AG09309 (cell line): ENCODE results near the gene PIGS.

Experiments used
- DNase-seq: peaks from one replicate; pipeline ENCODE4 v3.0.0-alpha.2; 2010; ENCODE audit warnings: low read depth
- H3K4me3 ChIP-seq: 2 replicates; pipeline ENCODE4 v1.5.1; 2011; ENCODE audit warnings: mild to moderate bottlenecking, low read depth, low read length, moderate library complexity; ENCODE audit not compliant: control insufficient read depth
- CTCF ChIP-seq: IDR thresholded peaks from 2 replicates; pipeline ENCODE4 v1.5.1; 2011; ENCODE audit warnings: mild to moderate bottlenecking, low read depth, low read length, inconsistent platforms; ENCODE audit not compliant: insufficient read depth, control insufficient read depth; ENCODE audit errors: missing control alignments

Gene PIGS

DNA sequence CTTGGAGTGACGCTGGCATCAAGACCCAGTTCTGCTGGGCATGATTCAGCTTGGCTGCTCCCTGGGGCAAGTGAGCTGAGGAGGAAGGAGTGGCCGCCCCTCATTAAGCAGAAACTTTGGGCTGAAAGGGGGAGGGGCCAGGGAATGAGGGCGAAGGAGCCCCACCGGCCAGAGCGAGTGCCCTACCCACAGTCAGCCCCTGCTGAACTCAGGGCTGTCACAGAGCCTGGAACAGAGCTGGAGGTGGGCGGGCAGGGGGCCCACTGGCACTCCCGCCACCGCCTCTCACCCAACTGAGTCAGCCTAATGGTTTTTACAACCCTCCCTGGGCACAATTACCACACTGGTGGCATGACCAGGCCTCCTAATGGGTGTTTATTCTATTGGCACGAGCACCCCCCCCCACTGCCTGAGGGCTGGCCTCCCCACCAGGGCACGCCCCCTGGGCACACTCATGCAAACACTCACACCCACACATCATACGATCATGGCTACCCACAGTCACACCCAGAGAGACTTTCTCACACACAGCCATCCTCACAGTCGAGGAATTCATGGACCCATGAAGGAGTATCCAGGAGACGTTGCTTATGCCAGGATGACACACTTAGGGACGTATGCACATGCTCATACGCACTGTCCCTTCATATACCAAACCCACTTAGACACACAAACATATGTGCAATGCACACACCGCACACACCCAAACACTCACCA lies 38.1 kb downstream of the PIGS start:
- H3K4me3 ChIP-seq = no peak overlapping the region
- TF ChIP-seq CTCF = no peak
- no peak for DNase-seq

DNA sequence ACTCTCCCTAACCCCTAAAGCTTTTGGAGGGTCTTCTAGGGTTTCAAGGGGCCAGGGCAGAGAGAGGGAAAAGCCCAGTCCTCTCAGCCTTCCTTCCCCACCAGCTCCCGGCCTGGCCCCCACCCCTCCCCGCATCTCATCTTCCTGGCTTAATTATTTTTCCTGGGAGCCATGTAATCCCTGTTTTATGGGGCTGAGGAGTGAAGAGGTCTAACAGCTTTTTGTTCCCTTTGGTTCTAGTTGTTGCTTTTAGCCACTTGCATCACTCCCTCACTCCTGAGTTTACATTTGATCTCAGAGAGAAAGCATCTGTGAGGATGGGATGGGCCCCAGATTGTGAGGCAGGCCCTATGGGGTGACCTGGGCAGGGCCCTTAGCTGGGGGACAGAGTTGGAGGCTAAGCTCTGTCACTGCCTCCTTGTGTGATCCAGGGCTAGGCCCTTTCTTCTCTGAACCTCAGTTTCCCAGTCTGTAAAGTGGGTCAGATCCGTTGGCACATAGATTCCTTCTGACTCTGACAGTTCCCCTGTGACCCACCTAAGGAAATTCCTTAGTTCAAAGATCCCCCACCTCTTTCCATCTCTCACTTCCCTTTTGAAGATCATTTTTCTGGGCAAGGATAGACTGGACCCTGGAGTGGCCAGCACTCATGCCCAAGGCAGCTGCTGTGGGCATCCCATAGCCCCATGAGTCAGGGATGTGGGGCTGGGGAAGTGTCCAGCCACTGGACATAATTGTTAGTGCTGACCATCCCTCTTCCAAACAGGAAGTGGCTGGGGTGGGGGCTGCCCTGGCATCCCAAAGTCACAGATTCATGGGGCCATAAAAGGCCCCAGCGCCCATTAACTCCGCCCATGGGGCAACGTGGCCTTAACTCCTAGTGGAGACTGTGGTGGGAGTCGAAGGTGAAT lies 39.0 kb downstream of the PIGS start:
- no peak overlapping the region for H3K4me3 ChIP-seq
- no peak for DNase-seq
- TF ChIP-seq CTCF = no peak

- DNase-seq = no peak
- TF ChIP-seq CTCF = no peak
Observed at GRCh38 chr17:28530926-28531325, 40.4 kb downstream of the PIGS start.

DNA sequence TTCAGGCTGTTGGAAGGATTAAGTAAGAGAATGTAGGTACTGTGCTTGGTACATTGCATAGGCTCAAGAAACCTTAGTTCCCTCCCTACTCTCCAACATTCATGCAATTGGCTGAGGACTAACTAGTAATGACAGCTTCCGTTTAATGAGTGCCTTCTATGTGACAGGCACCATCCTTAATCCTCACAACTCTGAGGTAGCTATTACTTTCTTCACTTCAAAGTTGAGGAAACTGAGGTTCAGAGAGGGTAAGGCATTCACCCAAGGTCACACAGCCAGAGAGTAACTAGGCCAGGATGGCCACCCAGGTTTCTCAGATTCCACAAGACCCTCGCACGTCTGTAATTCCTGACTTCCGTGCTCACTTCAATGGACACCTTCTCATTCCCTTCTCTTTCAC lies 41.1 kb downstream of the PIGS start:
- no peak for TF ChIP-seq CTCF
- no peak for DNase-seq

More at GRCh38 chr17:28530926-28531325, 40.4 kb downstream of the PIGS start:
- no peak overlapping the region for H3K4me3 ChIP-seq

GRCh38 chr17:28529013-28529400 lies 42.3 kb downstream of the PIGS start:
- TF ChIP-seq CTCF = no peak
- DNase-seq = no peak
- no peak overlapping the region for H3K4me3 ChIP-seq

More for the DNA sequence above, 41.1 kb downstream of the PIGS start:
- H3K4me3 ChIP-seq = no peak overlapping the region

GRCh38 chr17:28528327-28529012 lies 42.9 kb downstream of the PIGS start:
- no peak for DNase-seq
- TF ChIP-seq CTCF = no peak
- H3K4me3 ChIP-seq = no peak overlapping the region
